GM18526 (cell line): Measurements from ENCODE around the gene STK39.

Experiments
- POLR2A ChIP-seq: IDR thresholded peaks from 3 replicates; pipeline ENCODE4 v1.6.1; 2011; ENCODE audit not compliant: insufficient read length; ENCODE audit errors: extremely low read depth

Gene STK39

GRCh38 chr2:168025487-168026202, 221.8 kb downstream of the STK39 start:
- TF ChIP-seq POLR2A, result no peak

- no peak for TF ChIP-seq POLR2A
Observed at GRCh38 chr2:168024459-168024858, 222.9 kb downstream of the STK39 start.

- no peak for TF ChIP-seq POLR2A
Observed at GRCh38 chr2:168021800-168022587, 225.4 kb downstream of the STK39 start.

GRCh38 chr2:168015274-168015953, 232.0 kb downstream of the STK39 start:
- TF ChIP-seq POLR2A, result no peak

- TF ChIP-seq POLR2A, result no peak
Observed at GRCh38 chr2:168009900-168010299, 237.5 kb downstream of the STK39 start.

- no peak for TF ChIP-seq POLR2A
Observed at GRCh38 chr2:168008646-168009195, 238.7 kb downstream of the STK39 start.

- TF ChIP-seq POLR2A, result no peak
Observed at GRCh38 chr2:168006498-168006897, 240.9 kb downstream of the STK39 start.

- TF ChIP-seq POLR2A, result no peak
Observed at GRCh38 chr2:168005586-168005985, 241.8 kb downstream of the STK39 start.

- no peak for TF ChIP-seq POLR2A
Observed at GRCh38 chr2:168003876-168004275, 243.5 kb downstream of the STK39 start.

- TF ChIP-seq POLR2A, result no peak
Observed at GRCh38 chr2:168002021-168002553, 245.3 kb downstream of the STK39 start.

- no peak for TF ChIP-seq POLR2A
Observed at GRCh38 chr2:167992278-167992677, 255.1 kb downstream of the STK39 start.

GRCh38 chr2:167990062-167990461, 257.3 kb downstream of the STK39 start:
- TF ChIP-seq POLR2A, result no peak

- TF ChIP-seq POLR2A, result no peak
Observed at GRCh38 chr2:167988296-167988695, 259.1 kb downstream of the STK39 start.

- no peak for TF ChIP-seq POLR2A
Observed at GRCh38 chr2:167987558-167987957, 259.8 kb downstream of the STK39 start.

GRCh38 chr2:167987026-167987425, 260.4 kb downstream of the STK39 start:
- no peak for TF ChIP-seq POLR2A
